Measurements from ENCODE around the gene CSK.

GRCh38 chr15:74847432-74847831, 65.6 kb downstream of the CSK start:
- TF ChIP-seq POLR2AphosphoS5 (IDR thresholded peaks at IDR 0.05; ENCODE audit: low read depth, low read length) (no peak), REST (IDR thresholded peaks at IDR 0.05; ENCODE audit: insufficient read depth in 1 of 2, low read depth in 2 of 2, low read length in 2 of 2) (no peak)

All from PFSK-1 (cell line).